CD4-positive, alpha-beta T cell treated with Interleukin-10 for 1 hour (primary cell): ENCODE data around the gene RPL36A.
A peak's percentile ranks its signal among the peaks of the same experiment; 100 is the strongest.

ENCODE experiments used
- DNase-seq: peaks from one replicate; pipeline ENCODE4 v3.0.0-alpha.2; 2020

Gene RPL36A

GRCh38 chrX:101390664-101391525, at the start of gene RPL36A:
Gene RPL36A, plus strand, starts transcription at chrX:101391011. Its CDS starts 33 bp downstream, at chrX:101391044.
- DNase-seq, result peak; percentile 86

GRCh38 chrX:101347859-101348451, 42.9 kb upstream of the RPL36A start:
- no peak for DNase-seq

- peak; percentile 75 for DNase-seq
Measured at GRCh38 chrX:101348452-101349192, 42.2 kb upstream of the RPL36A start, which contains the start of gene TIMM8A. Gene TIMM8A, minus strand, starts transcription at chrX:101348742. Its CDS starts 78 bp downstream, at chrX:101348664.

GRCh38 chrX:101349193-101349562, 41.6 kb upstream of the RPL36A start:
- DNase-seq, result no peak

- DNase-seq, result no peak
Measured at GRCh38 chrX:101357166-101357795, 33.5 kb upstream of the RPL36A start.

GRCh38 chrX:101359966-101360365, 30.8 kb upstream of the RPL36A start:
- no peak for DNase-seq

- no peak for DNase-seq
Measured at GRCh38 chrX:101360390-101360789, 30.4 kb upstream of the RPL36A start.

GRCh38 chrX:101362116-101362515, 28.7 kb upstream of the RPL36A start:
- no peak for DNase-seq

GRCh38 chrX:101362757-101363156, 28.1 kb upstream of the RPL36A start:
- DNase-seq, result no peak

- DNase-seq, result no peak
Measured at GRCh38 chrX:101365301-101365795, 25.5 kb upstream of the RPL36A start.

GRCh38 chrX:101368800-101369199, 22.0 kb upstream of the RPL36A start:
- no peak for DNase-seq

GRCh38 chrX:101369687-101370086, 21.1 kb upstream of the RPL36A start:
- no peak for DNase-seq

GRCh38 chrX:101370888-101371504, 19.8 kb upstream of the RPL36A start:
- no peak for DNase-seq

- DNase-seq, result no peak
Measured at GRCh38 chrX:101377547-101377946, 13.3 kb upstream of the RPL36A start.

- no peak for DNase-seq
Measured at GRCh38 chrX:101383679-101384205, 7.1 kb upstream of the RPL36A start.

- DNase-seq, result no peak
Measured at GRCh38 chrX:101385026-101385684, 5.7 kb upstream of the RPL36A start.

GRCh38 chrX:101385795-101386541, 4.8 kb upstream of the RPL36A start, which contains the start of gene BTK:
Gene BTK, minus strand, starts transcription at chrX:101386191. Its CDS starts 10,907 bp downstream, at chrX:101375284.
- no peak for DNase-seq

- no peak for DNase-seq
Measured at GRCh38 chrX:101386542-101386885, 4.3 kb upstream of the RPL36A start.

- DNase-seq, result no peak
Measured at GRCh38 chrX:101388604-101389003, 2.2 kb upstream of the RPL36A start.

- DNase-seq, result no peak
Measured at GRCh38 chrX:101391831-101392230, 1.0 kb downstream of the RPL36A start.
